H9 (cell line): ENCODE measurements around the gene DRICH1. TPM values are rescaled to one million over a fixed set of nuclear protein-coding genes. Genes with fewer than 3 reads are reported as not detected.

ENCODE experiments used
- DNase-seq: peaks from one replicate; pipeline ENCODE4 v3.0.0-alpha.2; 2017
- H2AFZ ChIP-seq: one replicate; pipeline ENCODE4 v1.6.1; 2013; ENCODE audit warnings: mild to moderate bottlenecking, low read length, control low read depth, moderate library complexity
- H2AK5ac ChIP-seq: 2 replicates; pipeline ENCODE4 v1.6.1; 2013; ENCODE audit warnings: low read length, control low read depth, mixed read lengths; ENCODE audit not compliant: insufficient read length
- H2BK120ac ChIP-seq: one replicate; pipeline ENCODE4 v1.6.1; 2013; ENCODE audit warnings: low read depth, mild to moderate bottlenecking, low read length, control low read depth, inconsistent platforms; ENCODE audit not compliant: poor library complexity, severe bottlenecking
- H2BK12ac ChIP-seq: 2 replicates; pipeline ENCODE4 v1.6.1; 2013; ENCODE audit warnings: low read length, control low read depth, mixed read lengths, low read depth; ENCODE audit not compliant: insufficient read length
- H2BK15ac ChIP-seq: 2 replicates; pipeline ENCODE4 v1.6.1; 2013; ENCODE audit warnings: low read depth, low read length, control low read depth
- H2BK20ac ChIP-seq: one replicate; pipeline ENCODE4 v1.6.1; 2013; ENCODE audit warnings: low read depth, mild to moderate bottlenecking, low read length, control low read depth, inconsistent platforms; ENCODE audit not compliant: poor library complexity, severe bottlenecking
- H2BK5ac ChIP-seq: 2 replicates; pipeline ENCODE4 v1.6.1; 2013; ENCODE audit warnings: low read length, control low read depth, mixed read lengths; ENCODE audit not compliant: insufficient read length
- H3K14ac ChIP-seq: 2 replicates; pipeline ENCODE4 v1.6.1; 2013; ENCODE audit warnings: low read length, control low read depth; ENCODE audit not compliant: insufficient read depth
- H3K18ac ChIP-seq: 2 replicates; pipeline ENCODE4 v1.6.1; 2013; ENCODE audit warnings: low read depth, mild to moderate bottlenecking, mixed read lengths, low read length, control low read depth; ENCODE audit not compliant: insufficient read length
- H3K23ac ChIP-seq: 2 replicates; pipeline ENCODE4 v1.6.1; 2013; ENCODE audit warnings: low read length, control low read depth, mixed read lengths, low read depth; ENCODE audit not compliant: insufficient read length
- H3K23me2 ChIP-seq: 2 replicates; pipeline ENCODE4 v1.6.1; 2013; ENCODE audit warnings: low read depth, mild to moderate bottlenecking, mixed read lengths, low read length, control low read depth; ENCODE audit not compliant: insufficient read length, poor library complexity, severe bottlenecking
- H3K27ac ChIP-seq: 2 replicates; pipeline ENCODE4 v1.5.1; 2013; ENCODE audit warnings: low read length, control low read depth, mixed read lengths, low read depth; ENCODE audit not compliant: insufficient read length
- H3K27me3 ChIP-seq: 2 replicates; pipeline ENCODE4 v1.6.1; 2013; ENCODE audit warnings: low read length, control low read depth, inconsistent platforms; ENCODE audit not compliant: insufficient read depth
- H3K4ac ChIP-seq: 2 replicates; pipeline ENCODE4 v1.6.1; 2013; ENCODE audit warnings: low read depth, mild to moderate bottlenecking, control low read depth, inconsistent platforms, low read length, moderate library complexity
- H3K4me1 ChIP-seq: 2 replicates; pipeline ENCODE4 v1.6.1; 2013; ENCODE audit warnings: low read length, control low read depth, inconsistent platforms; ENCODE audit not compliant: insufficient read depth
- H3K4me2 ChIP-seq: 2 replicates; pipeline ENCODE4 v1.6.1; 2013; ENCODE audit warnings: low read length, control low read depth, mixed read lengths; ENCODE audit not compliant: insufficient read length, insufficient read depth
- H3K56ac ChIP-seq: 2 replicates; pipeline ENCODE4 v1.6.1; 2013; ENCODE audit warnings: low read depth, mild to moderate bottlenecking, mixed read lengths, low read length, control low read depth; ENCODE audit not compliant: insufficient read length
- H3K79me1 ChIP-seq: 2 replicates; pipeline ENCODE4 v1.6.1; 2013; ENCODE audit warnings: low read depth, mild to moderate bottlenecking, moderate library complexity, low read length, control low read depth, inconsistent platforms; ENCODE audit not compliant: insufficient read depth, poor library complexity, severe bottlenecking
- H3K79me2 ChIP-seq: 2 replicates; pipeline ENCODE4 v1.6.1; 2013; ENCODE audit warnings: low read length, control low read depth, inconsistent platforms; ENCODE audit not compliant: insufficient read depth
- H3K9ac ChIP-seq: 2 replicates; pipeline ENCODE4 v1.6.1; 2013; ENCODE audit warnings: low read length, control low read depth, mixed read lengths; ENCODE audit not compliant: insufficient read length; ENCODE audit errors: extremely low read depth
- H3K9me3 ChIP-seq: one replicate; pipeline ENCODE4 v1.6.1; 2013; ENCODE audit warnings: low read depth, low read length, inconsistent platforms; ENCODE audit not compliant: control insufficient read depth
- H3T11ph ChIP-seq: one replicate; pipeline ENCODE4 v1.6.1; 2013; ENCODE audit warnings: mild to moderate bottlenecking, low read length, control low read depth, inconsistent platforms
- H4K20me1 ChIP-seq: one replicate; pipeline ENCODE4 v1.6.1; 2013; ENCODE audit not compliant: control insufficient read depth, insufficient read length, insufficient read depth
- H4K5ac ChIP-seq: 2 replicates; pipeline ENCODE4 v1.6.1; 2013; ENCODE audit warnings: low read depth, mild to moderate bottlenecking, mixed read lengths, low read length, control low read depth; ENCODE audit not compliant: insufficient read length
- H4K8ac ChIP-seq: replicated peaks from 2 replicates; pipeline ENCODE4 v1.6.1; 2013; ENCODE audit warnings: low read length, control low read depth, mixed read lengths, low read depth; ENCODE audit not compliant: insufficient read length
- H4K91ac ChIP-seq: 2 replicates; pipeline ENCODE4 v1.6.1; 2013; ENCODE audit warnings: low read depth, mild to moderate bottlenecking, moderate library complexity, mixed read lengths, low read length, control low read depth; ENCODE audit not compliant: insufficient read length
- H3K27ac Mint-ChIP-seq, 3 experiments: 2 replicates in 2 of 3; 3 replicates in 1 of 3; pipeline ENCODE4 v1.8.0; 2020 to 2021; ENCODE audit warnings: mixed read lengths in 3 of 3, mild to moderate bottlenecking in 1 of 3, moderate library complexity in 1 of 3
- H3K27me3 Mint-ChIP-seq: 2 replicates; pipeline ENCODE4 v1.8.0; 2021; ENCODE audit warnings: low read depth, mild to moderate bottlenecking, moderate library complexity, mixed read lengths
- H3K36me3 Mint-ChIP-seq, 3 experiments: 2 replicates in 2 of 3; 3 replicates in 1 of 3; pipeline ENCODE4 v1.8.0; 2020 to 2021; ENCODE audit warnings: low read depth in 3 of 3, mixed read lengths in 3 of 3; ENCODE audit not compliant: insufficient read depth in 1 of 3
- H3K4me1 Mint-ChIP-seq, 2 experiments: 2 replicates each; pipeline ENCODE4 v1.8.0; 2020; ENCODE audit warnings: mixed read lengths in 2 of 2
- H3K4me3 Mint-ChIP-seq, 2 experiments: 2 replicates in 1 of 2; 3 replicates in 1 of 2; pipeline ENCODE4 v1.8.0; 2020 to 2021; ENCODE audit warnings: mild to moderate bottlenecking in 2 of 2, mixed read lengths in 2 of 2, moderate library complexity in 1 of 2
- H3K9me3 Mint-ChIP-seq, 2 experiments: 2 replicates in 1 of 2; 3 replicates in 1 of 2; pipeline ENCODE4 v1.8.0; 2020; ENCODE audit warnings: mild to moderate bottlenecking in 2 of 2, mixed read lengths in 2 of 2, moderate library complexity in 1 of 2
- CTCF ChIP-seq: fragments of 200-600 bp; sonication (generic); conservative IDR thresholded peaks from 3 replicates; pipeline ENCODE4 v1.8.0; 2021; ENCODE audit warnings: antibody characterized with exemption, mild to moderate bottlenecking
- WGBS: extraction: QIAGEN DNeasy Blood & Tissue Kit; methylation state at CpG from one replicate; pipeline ENCODE4 v1.1.7; 2013; ENCODE audit warnings: missing lambda C conversion rate, low lambda C conversion rate, mixed read lengths; ENCODE audit not compliant: insufficient read length; ENCODE audit errors: extremely low coverage; 5-methylcytosine and 5-hydroxymethylcytosine counted together
- total RNA-seq: library from RNA; stranded (reverse); gene quantifications from 2 replicates; pipeline ENCODE4 v1.2.1, GENCODE V29; 2021

The DRICH1 gene
- total RNA-seq, 1 experiment from 2014 or later = not detected

DNA sequence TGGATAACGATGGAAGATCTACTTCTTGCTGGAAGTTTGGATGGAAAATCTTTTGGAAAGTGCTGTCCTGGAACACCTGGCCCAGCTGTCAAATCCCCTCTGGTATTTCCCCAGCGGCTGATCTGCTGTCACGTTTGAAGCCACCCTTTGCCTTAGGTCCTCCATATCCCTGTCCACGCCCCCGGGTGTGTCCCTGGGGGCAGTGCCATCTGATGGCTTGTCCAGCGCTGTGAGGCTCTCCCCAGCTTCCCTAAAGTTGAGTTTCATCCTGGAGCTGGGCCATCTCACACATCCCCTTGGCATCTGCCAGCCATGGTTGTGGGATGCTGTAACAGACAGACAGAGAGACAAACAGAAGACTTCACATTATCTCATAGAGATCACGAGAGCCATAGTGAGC, 49.0 kb downstream of the DRICH1 start:
- Mint-ChIP-seq H3K4me1 (no peaks in the 10 kb centered on the region), H3K27ac (no peak overlapping the region), H3K4me3 (peak overlapping the region in 1 of 2 experiments; percentile 26; a peak in 1 of 5 replicates), H3K9me3 (no peaks in the 10 kb centered on the region), H3K36me3 (no peaks in the 10 kb centered on the region), H3K27me3 (peaks cover 44% of the 10 kb centered on the region)
- Histone ChIP-seq H3K79me1 (no peaks in the 10 kb centered on the region), H2AFZ (no peak overlapping the region), H2BK120ac (no peak overlapping the region), H3K23ac (no peak overlapping the region), H3K23me2 (no peaks in the 10 kb centered on the region), H2BK15ac (no peak overlapping the region), H3K27ac (no peak overlapping the region), H3K27me3 (no peaks in the 10 kb centered on the region), H3K14ac (no peak overlapping the region), H2BK12ac (no peak overlapping the region), H3K9ac (no peak overlapping the region), H3K4me1 (no peaks in the 10 kb centered on the region), H2AK5ac (no peak overlapping the region), H4K8ac (no peak overlapping the region), H3K4me2 (no peak overlapping the region), H4K91ac (no peak overlapping the region), H3K4ac (no peak overlapping the region), H3K9me3 (no peaks in the 10 kb centered on the region), H3T11ph (no peak overlapping the region), H3K56ac (no peak overlapping the region), H3K79me2 (no peaks in the 10 kb centered on the region), H4K5ac (no peak overlapping the region), H2BK5ac (no peak overlapping the region), H2BK20ac (no peak overlapping the region), H4K20me1 (no peaks in the 10 kb centered on the region), H3K18ac (no peak overlapping the region)
- no CpG with 5 or more reads among the region's 7 CpGs for WGBS
- no peak for DNase-seq
- TF ChIP-seq CTCF = no peak
